HepG2 (cell line): ENCODE measurements around the gene ZNF607. TPM values are rescaled to one million over a fixed set of nuclear protein-coding genes. Genes with fewer than 3 reads are reported as not detected.

Source experiments
- MIER2 ChIP-seq: IDR thresholded peaks from 2 replicates; pipeline ENCODE4 v1.6.1; 2016; ENCODE audit warnings: missing biosample characterization, missing genetic modification reagents
- MNT ChIP-seq: fragments of 450-650 bp; IDR thresholded peaks from 2 replicates; pipeline ENCODE4 v1.6.1; 2016
- MXD3 ChIP-seq: IDR thresholded peaks from 2 replicates; pipeline ENCODE4 v1.6.1; 2016; ENCODE audit warnings: mild to moderate bottlenecking, missing biosample characterization, missing genetic modification reagents
- TSC22D2 ChIP-seq: sonication (generic); formaldehyde crosslinking; IDR thresholded peaks from 2 replicates; pipeline ENCODE4 v1.5.1; 2020; ENCODE audit warnings: missing genetic modification reagents, mild to moderate bottlenecking, borderline replicate concordance
- ZFAT ChIP-seq: sonication (generic); formaldehyde crosslinking; conservative IDR thresholded peaks from 2 replicates; pipeline ENCODE4 v1.8.1; 2023; ENCODE audit warnings: missing genetic modification reagents, inconsistent platforms
- ZNF563 ChIP-seq: sonication (generic); formaldehyde crosslinking; IDR thresholded peaks from 2 replicates; pipeline ENCODE4 v1.8.0; 2022; ENCODE audit warnings: mild to moderate bottlenecking, moderate library complexity, missing genetic modification reagents
- ZNF660 ChIP-seq: sonication (generic); formaldehyde crosslinking; IDR thresholded peaks from 2 replicates; pipeline ENCODE4 v1.5.1; 2020; ENCODE audit warnings: mild to moderate bottlenecking, low read depth, missing genetic modification reagents, borderline replicate concordance
- ZNF850 ChIP-seq: sonication (generic); formaldehyde crosslinking; conservative IDR thresholded peaks from 2 replicates; pipeline ENCODE4 v1.9.0; 2021; ENCODE audit warnings: mild to moderate bottlenecking, missing genetic modification reagents
- polyA plus RNA-seq, 8 experiments: library from polyadenylated mRNA; depleted of rRNA in 3 of 8; stranded (reverse) in 7 of 8; unstranded in 1 of 8; fragments of >200 nt; fragmentation: Illumina TruSeq in 4 of 8; extraction: Trizol in 4 of 8; gene quantifications; 2 replicates each; pipeline versions ENCODE4 v1.2.1 to v1.2.3, GENCODE V29; 2011 to 2016; ENCODE audit warnings: low read depth in 4 of 8, missing spikeins in 1 of 8, mixed read lengths in 1 of 8; ENCODE audit not compliant: insufficient read depth in 1 of 8
- total RNA-seq, 5 experiments: library from RNA; depleted of rRNA; stranded (reverse); fragments of >200 nt; fragmentation: Illumina TruSeq; extraction: Trizol; gene quantifications; 2 replicates each; pipeline ENCODE4 v1.2.3, GENCODE V29; 2016; ENCODE audit warnings: low read depth in 1 of 5
- TF ChIP-seq, protein P1 (sequence below), 2 experiments: fragments of 450-650 bp in 1 of 2; sonication (generic) in 1 of 2; formaldehyde crosslinking in 1 of 2; IDR thresholded peaks; 2 replicates each; pipeline versions ENCODE4 v1.6.1 to v1.8.0; 2016 to 2022; ENCODE audit warnings: antibody characterized with exemption in 1 of 2, mild to moderate bottlenecking in 1 of 2, missing genetic modification reagents in 1 of 2
- TF ChIP-seq, protein P2 (sequence below): sonication (generic); formaldehyde crosslinking; IDR thresholded peaks from 2 replicates; pipeline ENCODE4 v1.5.1; 2020; ENCODE audit warnings: mild to moderate bottlenecking, missing genetic modification reagents, borderline replicate concordance

Gene ZNF607
- total and polyA plus RNA-seq, 2 of the 13 experiments (the other 11 are each of a cell fraction or from before 2014, with no cell fraction given): 3.8 to 8.3 TPM

GRCh38 chr19:37655689-37656371 is 63.7 kb downstream of the ZNF607 start (continued):
- TF ChIP-seq, protein P1, sequence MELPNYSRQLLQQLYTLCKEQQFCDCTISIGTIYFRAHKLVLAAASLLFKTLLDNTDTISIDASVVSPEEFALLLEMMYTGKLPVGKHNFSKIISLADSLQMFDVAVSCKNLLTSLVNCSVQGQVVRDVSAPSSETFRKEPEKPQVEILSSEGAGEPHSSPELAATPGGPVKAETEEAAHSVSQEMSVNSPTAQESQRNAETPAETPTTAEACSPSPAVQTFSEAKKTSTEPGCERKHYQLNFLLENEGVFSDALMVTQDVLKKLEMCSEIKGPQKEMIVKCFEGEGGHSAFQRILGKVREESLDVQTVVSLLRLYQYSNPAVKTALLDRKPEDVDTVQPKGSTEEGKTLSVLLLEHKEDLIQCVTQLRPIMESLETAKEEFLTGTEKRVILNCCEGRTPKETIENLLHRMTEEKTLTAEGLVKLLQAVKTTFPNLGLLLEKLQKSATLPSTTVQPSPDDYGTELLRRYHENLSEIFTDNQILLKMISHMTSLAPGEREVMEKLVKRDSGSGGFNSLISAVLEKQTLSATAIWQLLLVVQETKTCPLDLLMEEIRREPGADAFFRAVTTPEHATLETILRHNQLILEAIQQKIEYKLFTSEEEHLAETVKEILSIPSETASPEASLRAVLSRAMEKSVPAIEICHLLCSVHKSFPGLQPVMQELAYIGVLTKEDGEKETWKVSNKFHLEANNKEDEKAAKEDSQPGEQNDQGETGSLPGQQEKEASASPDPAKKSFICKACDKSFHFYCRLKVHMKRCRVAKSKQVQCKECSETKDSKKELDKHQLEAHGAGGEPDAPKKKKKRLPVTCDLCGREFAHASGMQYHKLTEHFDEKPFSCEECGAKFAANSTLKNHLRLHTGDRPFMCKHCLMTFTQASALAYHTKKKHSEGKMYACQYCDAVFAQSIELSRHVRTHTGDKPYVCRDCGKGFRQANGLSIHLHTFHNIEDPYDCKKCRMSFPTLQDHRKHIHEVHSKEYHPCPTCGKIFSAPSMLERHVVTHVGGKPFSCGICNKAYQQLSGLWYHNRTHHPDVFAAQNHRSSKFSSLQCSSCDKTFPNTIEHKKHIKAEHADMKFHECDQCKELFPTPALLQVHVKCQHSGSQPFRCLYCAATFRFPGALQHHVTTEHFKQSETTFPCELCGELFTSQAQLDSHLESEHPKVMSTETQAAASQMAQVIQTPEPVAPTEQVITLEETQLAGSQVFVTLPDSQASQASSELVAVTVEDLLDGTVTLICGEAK (IDR thresholded peaks at IDR 0.05): no peak
- TF ChIP-seq, protein P1 (CRISPR knock-in tag; IDR thresholded peaks at IDR 0.05): peak; percentile 78
- 0 out of 2 replicates have a peak, but pooled peaks have one; percentile 10 for TF ChIP-seq ZNF850 (CRISPR knock-in tag)
- TF ChIP-seq ZNF563 (CRISPR knock-in tag): peak; percentile 25; the same call in 1 of the 2 replicates
- TF ChIP-seq, protein P2, sequence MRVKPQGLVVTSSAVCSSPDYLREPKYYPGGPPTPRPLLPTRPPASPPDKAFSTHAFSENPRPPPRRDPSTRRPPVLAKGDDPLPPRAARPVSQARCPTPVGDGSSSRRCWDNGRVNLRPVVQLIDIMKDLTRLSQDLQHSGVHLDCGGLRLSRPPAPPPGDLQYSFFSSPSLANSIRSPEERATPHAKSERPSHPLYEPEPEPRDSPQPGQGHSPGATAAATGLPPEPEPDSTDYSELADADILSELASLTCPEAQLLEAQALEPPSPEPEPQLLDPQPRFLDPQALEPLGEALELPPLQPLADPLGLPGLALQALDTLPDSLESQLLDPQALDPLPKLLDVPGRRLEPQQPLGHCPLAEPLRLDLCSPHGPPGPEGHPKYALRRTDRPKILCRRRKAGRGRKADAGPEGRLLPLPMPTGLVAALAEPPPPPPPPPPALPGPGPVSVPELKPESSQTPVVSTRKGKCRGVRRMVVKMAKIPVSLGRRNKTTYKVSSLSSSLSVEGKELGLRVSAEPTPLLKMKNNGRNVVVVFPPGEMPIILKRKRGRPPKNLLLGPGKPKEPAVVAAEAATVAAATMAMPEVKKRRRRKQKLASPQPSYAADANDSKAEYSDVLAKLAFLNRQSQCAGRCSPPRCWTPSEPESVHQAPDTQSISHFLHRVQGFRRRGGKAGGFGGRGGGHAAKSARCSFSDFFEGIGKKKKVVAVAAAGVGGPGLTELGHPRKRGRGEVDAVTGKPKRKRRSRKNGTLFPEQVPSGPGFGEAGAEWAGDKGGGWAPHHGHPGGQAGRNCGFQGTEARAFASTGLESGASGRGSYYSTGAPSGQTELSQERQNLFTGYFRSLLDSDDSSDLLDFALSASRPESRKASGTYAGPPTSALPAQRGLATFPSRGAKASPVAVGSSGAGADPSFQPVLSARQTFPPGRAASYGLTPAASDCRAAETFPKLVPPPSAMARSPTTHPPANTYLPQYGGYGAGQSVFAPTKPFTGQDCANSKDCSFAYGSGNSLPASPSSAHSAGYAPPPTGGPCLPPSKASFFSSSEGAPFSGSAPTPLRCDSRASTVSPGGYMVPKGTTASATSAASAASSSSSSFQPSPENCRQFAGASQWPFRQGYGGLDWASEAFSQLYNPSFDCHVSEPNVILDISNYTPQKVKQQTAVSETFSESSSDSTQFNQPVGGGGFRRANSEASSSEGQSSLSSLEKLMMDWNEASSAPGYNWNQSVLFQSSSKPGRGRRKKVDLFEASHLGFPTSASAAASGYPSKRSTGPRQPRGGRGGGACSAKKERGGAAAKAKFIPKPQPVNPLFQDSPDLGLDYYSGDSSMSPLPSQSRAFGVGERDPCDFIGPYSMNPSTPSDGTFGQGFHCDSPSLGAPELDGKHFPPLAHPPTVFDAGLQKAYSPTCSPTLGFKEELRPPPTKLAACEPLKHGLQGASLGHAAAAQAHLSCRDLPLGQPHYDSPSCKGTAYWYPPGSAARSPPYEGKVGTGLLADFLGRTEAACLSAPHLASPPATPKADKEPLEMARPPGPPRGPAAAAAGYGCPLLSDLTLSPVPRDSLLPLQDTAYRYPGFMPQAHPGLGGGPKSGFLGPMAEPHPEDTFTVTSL (CRISPR knock-in tag): 0 out of 2 replicates have a peak, but pooled peaks have one; percentile 3
- no peak; the same call in 1 of the 2 replicates for TF ChIP-seq ZFAT (CRISPR knock-in tag)
- TF ChIP-seq MNT: peak; percentile 68
- TF ChIP-seq TSC22D2 (CRISPR knock-in tag): no peak
- TF ChIP-seq MIER2 (CRISPR knock-in tag): no peak
- peak; percentile 59; the same call in 1 of the 2 replicates for TF ChIP-seq MXD3 (CRISPR knock-in tag)
- TF ChIP-seq ZNF660 (CRISPR knock-in tag): peak; percentile 66; the same call in 1 of the 2 replicates
